Liver (tissue), 9 donors: Measurements from ENCODE around the gene GRK1. TPM values are rescaled to one million over a fixed set of nuclear protein-coding genes. Genes with fewer than 3 reads are reported as not detected.

Experiments used
- DNase-seq: peaks from one replicate; pipeline ENCODE4 v3.0.0-alpha.2; 2017; ENCODE audit warnings: low spot score
- H3K27ac ChIP-seq, 2 donors: one replicate each; pipeline ENCODE4 v1.7.0; 2013; ENCODE audit warnings: inconsistent platforms in 2 of 2, low read length in 2 of 2, control low read depth in 1 of 2, low read depth in 1 of 2, mild to moderate bottlenecking in 1 of 2
- H3K27me3 ChIP-seq, 4 donors: one replicate each; pipeline versions ENCODE4 v1.6.1 to v1.7.0; 2013; ENCODE audit warnings: low read length in 3 of 4, inconsistent platforms in 1 of 4, mild to moderate bottlenecking in 1 of 4, moderate library complexity in 1 of 4; ENCODE audit not compliant: control insufficient read depth in 4 of 4, insufficient read depth in 4 of 4
- H3K36me3 ChIP-seq, 4 donors: one replicate each; pipeline versions ENCODE4 v1.6.1 to v1.7.0; 2013; ENCODE audit warnings: low read length in 3 of 4, mild to moderate bottlenecking in 3 of 4, low read depth in 1 of 4, moderate library complexity in 1 of 4; ENCODE audit not compliant: control insufficient read depth in 4 of 4, insufficient read depth in 3 of 4
- H3K4me1 ChIP-seq, 4 donors: one replicate each; pipeline versions ENCODE4 v1.6.1 to v1.7.0; 2013; ENCODE audit warnings: low read length in 3 of 4, mild to moderate bottlenecking in 3 of 4, moderate library complexity in 1 of 4; ENCODE audit not compliant: control insufficient read depth in 4 of 4, insufficient read depth in 4 of 4
- H3K4me3 ChIP-seq, 3 donors: one replicate each; pipeline versions ENCODE4 v1.6.1 to v1.7.0; 2013; ENCODE audit warnings: low read length in 3 of 3, control low read depth in 1 of 3, low read depth in 1 of 3, mild to moderate bottlenecking in 1 of 3
- H3K9ac ChIP-seq, 2 donors: one replicate each; pipeline ENCODE4 v1.7.0; 2013; ENCODE audit warnings: low read length in 2 of 2, mild to moderate bottlenecking in 2 of 2, moderate library complexity in 2 of 2, control low read depth in 1 of 2, low read depth in 1 of 2
- H3K9me3 ChIP-seq, 4 donors: one replicate each; pipeline versions ENCODE4 v1.6.1 to v1.7.0; 2013; ENCODE audit warnings: low read length in 3 of 4; ENCODE audit not compliant: control insufficient read depth in 4 of 4
- CTCF ChIP-seq: fragments of 150-350 bp; IDR thresholded peaks from 2 replicates; pipeline ENCODE4 v1.5.1; 2017; ENCODE audit warnings: improper control_type of control experiment, low read depth, low read length; ENCODE audit not compliant: missing input control
- EGR1 ChIP-seq, 2 donors: IDR thresholded peaks; 2 replicates each; pipeline ENCODE4 v1.6.1; 2016 to 2018; ENCODE audit warnings: antibody characterized with exemption in 2 of 2, low read depth in 2 of 2
- FOXA2 ChIP-seq: IDR thresholded peaks from 2 replicates; pipeline ENCODE4 v1.6.1; 2016; ENCODE audit warnings: antibody characterized with exemption
- GABPA ChIP-seq, 2 donors: IDR thresholded peaks in 1 of 2; conservative IDR thresholded peaks in 1 of 2; 2 replicates each; pipeline ENCODE4 v1.6.1; 2016; ENCODE audit warnings: antibody characterized with exemption in 2 of 2, mild to moderate bottlenecking in 1 of 2, moderate library complexity in 1 of 2
- HNF4A ChIP-seq, 2 donors: conservative IDR thresholded peaks; 2 replicates each; pipeline ENCODE4 v1.6.1; 2016; ENCODE audit warnings: antibody characterized with exemption in 2 of 2, mild to moderate bottlenecking in 2 of 2
- HNF4G ChIP-seq: IDR thresholded peaks from 2 replicates; pipeline ENCODE4 v1.6.1; 2016; ENCODE audit warnings: antibody characterized with exemption
- JUND ChIP-seq, 2 donors: IDR thresholded peaks; 2 replicates each; pipeline ENCODE4 v1.6.1; 2016; ENCODE audit warnings: antibody characterized with exemption in 2 of 2
- NR2F2 ChIP-seq: IDR thresholded peaks from 2 replicates; pipeline ENCODE4 v1.6.1; 2016; ENCODE audit warnings: antibody characterized with exemption
- RAD21 ChIP-seq, 2 donors: IDR thresholded peaks; 2 replicates each; pipeline ENCODE4 v1.6.1; 2016; ENCODE audit warnings: antibody characterized with exemption in 2 of 2, mild to moderate bottlenecking in 2 of 2
- RXRA ChIP-seq, 2 donors: IDR thresholded peaks; 2 replicates each; pipeline ENCODE4 v1.6.1; 2017 to 2018; ENCODE audit warnings: antibody characterized with exemption in 2 of 2, mild to moderate bottlenecking in 1 of 2
- SP1 ChIP-seq: IDR thresholded peaks from 2 replicates; pipeline ENCODE4 v1.6.1; 2018; ENCODE audit warnings: antibody characterized with exemption, mild to moderate bottlenecking
- TAF1 ChIP-seq: conservative IDR thresholded peaks from 2 replicates; pipeline ENCODE4 v1.6.1; 2016; ENCODE audit warnings: antibody characterized with exemption, mild to moderate bottlenecking
- YY1 ChIP-seq: IDR thresholded peaks from 2 replicates; pipeline ENCODE4 v1.6.1; 2016; ENCODE audit warnings: antibody characterized with exemption, mild to moderate bottlenecking
- WGBS: extraction: QIAGEN DNeasy Blood & Tissue Kit; methylation state at CpG from one replicate; pipeline ENCODE4 v1.1.7; 2013; 5-methylcytosine and 5-hydroxymethylcytosine counted together
- polyA plus RNA-seq, 2 donors: library from polyadenylated mRNA; stranded (reverse) in 1 of 2; unstranded in 1 of 2; fragments of 200-250 nt in 1 of 2; fragments of >200 nt in 1 of 2; fragmentation: Nextera tagmentation in 1 of 2; extraction: Ambion mirVana in 1 of 2; gene quantifications; one replicate each; pipeline versions ENCODE4 v1.2.1 to v1.2.3, GENCODE V29; 2013 to 2015
- total RNA-seq, 2 donors: library from RNA; depleted of rRNA; stranded (reverse); fragments of >200 nt; gene quantifications; one replicate each; pipeline ENCODE4 v1.2.3, GENCODE V29; 2014
- TF ChIP-seq, protein P1 (sequence below): IDR thresholded peaks from 2 replicates; pipeline ENCODE4 v1.6.1; 2016; ENCODE audit warnings: antibody characterized with exemption
- TF ChIP-seq, protein P2 (sequence below): IDR thresholded peaks from 2 replicates; pipeline ENCODE4 v1.6.1; 2016; ENCODE audit warnings: antibody characterized with exemption
- TF ChIP-seq, protein P3 (sequence below): IDR thresholded peaks from 2 replicates; pipeline ENCODE4 v1.6.1; 2016; ENCODE audit warnings: antibody characterized with exemption
- TF ChIP-seq, protein P4 (sequence below): IDR thresholded peaks from 2 replicates; pipeline ENCODE4 v1.6.1; 2016; ENCODE audit warnings: antibody characterized with exemption, mild to moderate bottlenecking
- donor health status: healthy.
- donor health status: healthy.
- donor health status: healthy.
- donor health status: healthy.
- donor health status: healthy.

Gene GRK1
- total and polyA plus RNA-seq, 4 donors = 0.05 TPM; not detected in 3

DNA sequence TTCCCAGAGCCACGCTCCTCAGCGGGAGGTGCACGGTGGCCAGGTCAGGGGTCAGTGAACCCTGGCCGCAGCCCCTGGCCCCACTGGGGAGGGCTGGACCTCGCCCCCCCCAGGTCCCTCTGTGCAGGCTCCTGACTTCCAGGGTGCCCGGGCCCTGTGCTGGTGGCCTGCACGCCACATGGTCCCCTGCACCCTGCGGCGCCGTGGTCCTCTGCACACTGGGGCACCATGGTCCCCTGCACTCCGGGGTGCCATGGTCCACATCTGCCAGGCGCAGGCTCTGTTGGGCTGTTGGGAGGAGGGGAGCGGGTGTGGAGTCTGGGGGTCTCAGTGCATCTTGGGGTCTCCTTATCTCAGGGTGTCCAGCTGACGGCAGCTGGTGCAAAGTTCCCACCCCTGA is 68.7 kb downstream of the GRK1 start:
- DNase-seq = no peak
- H3K4me1 ChIP-seq = no peaks in the 10 kb centered on the region
- WGBS = 87% methylated on average over 14 of the region's 14 CpGs

More for the DNA sequence above, 68.7 kb downstream of the GRK1 start:
- Histone ChIP-seq H3K9me3 (no peaks in the 10 kb centered on the region), H3K27ac (no peak overlapping the region), H3K9ac (no peak overlapping the region), H3K27me3 (no peaks in the 10 kb centered on the region), H3K36me3 (no peaks in the 10 kb centered on the region), H3K4me3 (no peak overlapping the region)
- no peak for TF ChIP-seq SP1
- TF ChIP-seq, protein P1, sequence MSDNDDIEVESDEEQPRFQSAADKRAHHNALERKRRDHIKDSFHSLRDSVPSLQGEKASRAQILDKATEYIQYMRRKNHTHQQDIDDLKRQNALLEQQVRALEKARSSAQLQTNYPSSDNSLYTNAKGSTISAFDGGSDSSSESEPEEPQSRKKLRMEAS = no peak
- TF ChIP-seq TAF1 = no peak
- TF ChIP-seq, protein P2, sequence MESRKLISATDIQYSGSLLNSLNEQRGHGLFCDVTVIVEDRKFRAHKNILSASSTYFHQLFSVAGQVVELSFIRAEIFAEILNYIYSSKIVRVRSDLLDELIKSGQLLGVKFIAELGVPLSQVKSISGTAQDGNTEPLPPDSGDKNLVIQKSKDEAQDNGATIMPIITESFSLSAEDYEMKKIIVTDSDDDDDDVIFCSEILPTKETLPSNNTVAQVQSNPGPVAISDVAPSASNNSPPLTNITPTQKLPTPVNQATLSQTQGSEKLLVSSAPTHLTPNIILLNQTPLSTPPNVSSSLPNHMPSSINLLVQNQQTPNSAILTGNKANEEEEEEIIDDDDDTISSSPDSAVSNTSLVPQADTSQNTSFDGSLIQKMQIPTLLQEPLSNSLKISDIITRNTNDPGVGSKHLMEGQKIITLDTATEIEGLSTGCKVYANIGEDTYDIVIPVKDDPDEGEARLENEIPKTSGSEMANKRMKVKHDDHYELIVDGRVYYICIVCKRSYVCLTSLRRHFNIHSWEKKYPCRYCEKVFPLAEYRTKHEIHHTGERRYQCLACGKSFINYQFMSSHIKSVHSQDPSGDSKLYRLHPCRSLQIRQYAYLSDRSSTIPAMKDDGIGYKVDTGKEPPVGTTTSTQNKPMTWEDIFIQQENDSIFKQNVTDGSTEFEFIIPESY = no peak
- TF ChIP-seq HNF4G = no peak
- TF ChIP-seq RXRA (IDR thresholded peaks at IDR 0.05) = no peak
- no peak for TF ChIP-seq RAD21 (IDR thresholded peaks at IDR 0.05)
- TF ChIP-seq GABPA (IDR thresholded peaks at IDR 0.05 in 1 of 2, conservative IDR thresholded peaks at IDR 0.05 in 1 of 2) = no peak
- TF ChIP-seq JUND (IDR thresholded peaks at IDR 0.05) = no peak
- TF ChIP-seq FOXA2 = no peak
- no peak for TF ChIP-seq HNF4A (conservative IDR thresholded peaks at IDR 0.05)
- TF ChIP-seq EGR1 (IDR thresholded peaks at IDR 0.05; ENCODE audit: low read depth in 2 of 2) = no peak
- TF ChIP-seq YY1 = no peak
- TF ChIP-seq CTCF = no peak
- TF ChIP-seq, protein P3, sequence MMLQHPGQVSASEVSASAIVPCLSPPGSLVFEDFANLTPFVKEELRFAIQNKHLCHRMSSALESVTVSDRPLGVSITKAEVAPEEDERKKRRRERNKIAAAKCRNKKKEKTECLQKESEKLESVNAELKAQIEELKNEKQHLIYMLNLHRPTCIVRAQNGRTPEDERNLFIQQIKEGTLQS = no peak
- no peak for TF ChIP-seq NR2F2
- TF ChIP-seq, protein P4, sequence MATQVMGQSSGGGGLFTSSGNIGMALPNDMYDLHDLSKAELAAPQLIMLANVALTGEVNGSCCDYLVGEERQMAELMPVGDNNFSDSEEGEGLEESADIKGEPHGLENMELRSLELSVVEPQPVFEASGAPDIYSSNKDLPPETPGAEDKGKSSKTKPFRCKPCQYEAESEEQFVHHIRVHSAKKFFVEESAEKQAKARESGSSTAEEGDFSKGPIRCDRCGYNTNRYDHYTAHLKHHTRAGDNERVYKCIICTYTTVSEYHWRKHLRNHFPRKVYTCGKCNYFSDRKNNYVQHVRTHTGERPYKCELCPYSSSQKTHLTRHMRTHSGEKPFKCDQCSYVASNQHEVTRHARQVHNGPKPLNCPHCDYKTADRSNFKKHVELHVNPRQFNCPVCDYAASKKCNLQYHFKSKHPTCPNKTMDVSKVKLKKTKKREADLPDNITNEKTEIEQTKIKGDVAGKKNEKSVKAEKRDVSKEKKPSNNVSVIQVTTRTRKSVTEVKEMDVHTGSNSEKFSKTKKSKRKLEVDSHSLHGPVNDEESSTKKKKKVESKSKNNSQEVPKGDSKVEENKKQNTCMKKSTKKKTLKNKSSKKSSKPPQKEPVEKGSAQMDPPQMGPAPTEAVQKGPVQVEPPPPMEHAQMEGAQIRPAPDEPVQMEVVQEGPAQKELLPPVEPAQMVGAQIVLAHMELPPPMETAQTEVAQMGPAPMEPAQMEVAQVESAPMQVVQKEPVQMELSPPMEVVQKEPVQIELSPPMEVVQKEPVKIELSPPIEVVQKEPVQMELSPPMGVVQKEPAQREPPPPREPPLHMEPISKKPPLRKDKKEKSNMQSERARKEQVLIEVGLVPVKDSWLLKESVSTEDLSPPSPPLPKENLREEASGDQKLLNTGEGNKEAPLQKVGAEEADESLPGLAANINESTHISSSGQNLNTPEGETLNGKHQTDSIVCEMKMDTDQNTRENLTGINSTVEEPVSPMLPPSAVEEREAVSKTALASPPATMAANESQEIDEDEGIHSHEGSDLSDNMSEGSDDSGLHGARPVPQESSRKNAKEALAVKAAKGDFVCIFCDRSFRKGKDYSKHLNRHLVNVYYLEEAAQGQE = no peak
